Immature natural killer cell (primary cell): ENCODE data around the gene RFC2. TPM values are rescaled to one million over a fixed set of nuclear protein-coding genes. Genes with fewer than 3 reads are reported as not detected.
"Not testable (repeated sequence)": the region's sequence is repeated elsewhere in the genome, so short reads cannot be mapped to it uniquely, and the experiment has no call there.

Experiments used
- DNase-seq, 3 donors: peaks; one replicate each; pipeline ENCODE4 v3.0.0; 2022; ENCODE audit warnings: mixed read lengths in 1 of 3
- H3K27ac Mint-ChIP-seq, 6 donors: one replicate each; pipeline ENCODE4 v1.8.0; 2020; ENCODE audit warnings: mixed read lengths in 6 of 6, mild to moderate bottlenecking in 5 of 6, inconsistent platforms in 4 of 6, moderate library complexity in 3 of 6
- H3K27me3 Mint-ChIP-seq, 3 donors: one replicate each; pipeline ENCODE4 v1.8.0; 2020 to 2021; ENCODE audit warnings: low read depth in 3 of 3, mild to moderate bottlenecking in 3 of 3, mixed read lengths in 3 of 3, moderate library complexity in 3 of 3, inconsistent platforms in 1 of 3
- H3K36me3 Mint-ChIP-seq, 3 donors: one replicate each; pipeline ENCODE4 v1.8.0; 2020; ENCODE audit warnings: mixed read lengths in 3 of 3, inconsistent platforms in 2 of 3, mild to moderate bottlenecking in 2 of 3
- H3K4me1 Mint-ChIP-seq, 2 donors: one replicate each; pipeline ENCODE4 v1.8.0; 2020; ENCODE audit warnings: inconsistent platforms in 2 of 2, mild to moderate bottlenecking in 2 of 2, mixed read lengths in 2 of 2, moderate library complexity in 1 of 2
- H3K4me3 Mint-ChIP-seq, 5 donors: one replicate each; pipeline ENCODE4 v1.8.0; 2020; ENCODE audit warnings: mild to moderate bottlenecking in 5 of 5, mixed read lengths in 5 of 5, inconsistent platforms in 3 of 5, moderate library complexity in 3 of 5
- H3K9me3 Mint-ChIP-seq, 6 donors: one replicate each; pipeline ENCODE4 v1.8.0; 2020; ENCODE audit warnings: mild to moderate bottlenecking in 6 of 6, mixed read lengths in 6 of 6, inconsistent platforms in 4 of 6, moderate library complexity in 3 of 6
- polyA plus RNA-seq, 3 donors: library from polyadenylated mRNA; unstranded; fragments of 300-500 nt; fragmentation: Illumina TruSeq; gene quantifications; one replicate each; pipeline ENCODE4 v1.2.3, GENCODE V29; 2021

Gene RFC2
- polyA plus RNA-seq, 3 donors from 2014 or later = 48.1 to 79.5 (median 63.0) TPM

- H3K4me1 Mint-ChIP-seq = peaks cover 11 to 13% of the 10 kb centered on the region in 2 donors
- peak overlapping the region; percentile 86 to 91 (median 90) for H3K4me3 Mint-ChIP-seq
- no peaks in the 10 kb centered on the region for H3K9me3 Mint-ChIP-seq
- DNase-seq = peak; percentile 59 to 65 (median 63)
- peaks cover 0 to 11% (median 4%) of the 10 kb centered on the region in 3 donors for H3K27me3 Mint-ChIP-seq
- H3K36me3 Mint-ChIP-seq = no peaks in the 10 kb centered on the region
- H3K27ac Mint-ChIP-seq = peak overlapping the region in 5 of 6 donors; percentile 53 to 64 (median 62)
Observed at GRCh38 chr7:74269757-74270277, 15.6 kb upstream of the RFC2 start.

GRCh38 chr7:74267756-74268565 lies 13.8 kb upstream of the RFC2 start:
- no peak overlapping the region for H3K4me3 Mint-ChIP-seq
- no peak for DNase-seq
- H3K9me3 Mint-ChIP-seq = no peaks in the 10 kb centered on the region
- no peak overlapping the region for H3K27ac Mint-ChIP-seq
- no peaks in the 10 kb centered on the region for H3K36me3 Mint-ChIP-seq
- peaks cover 0 to 9% (median 4%) of the 10 kb centered on the region in 3 donors for H3K27me3 Mint-ChIP-seq
- peaks cover 11 to 13% of the 10 kb centered on the region in 2 donors for H3K4me1 Mint-ChIP-seq

- Mint-ChIP-seq H3K9me3 (no peaks in the 10 kb centered on the region), H3K27ac (no peak overlapping the region), H3K4me3 (no peak overlapping the region), H3K27me3 (peaks cover 0 to 7% (median 3%) of the 10 kb centered on the region in 3 donors), H3K4me1 (peaks cover 6 to 7% of the 10 kb centered on the region in 2 donors), H3K36me3 (no peaks in the 10 kb centered on the region)
- no peak for DNase-seq
Observed at GRCh38 chr7:74266191-74266963, 12.2 kb upstream of the RFC2 start.

- H3K9me3 Mint-ChIP-seq = no peaks in the 10 kb centered on the region
- no peaks in the 10 kb centered on the region for H3K4me1 Mint-ChIP-seq
- no peaks in the 10 kb centered on the region for H3K36me3 Mint-ChIP-seq
- no peak overlapping the region for H3K27ac Mint-ChIP-seq
- H3K4me3 Mint-ChIP-seq = no peak overlapping the region
- no peak for DNase-seq
- peaks cover 0 to 3% (median 3%) of the 10 kb centered on the region in 3 donors for H3K27me3 Mint-ChIP-seq
Observed at GRCh38 chr7:74263399-74264120, 9.4 kb upstream of the RFC2 start.

GRCh38 chr7:74262639-74263398 lies 8.6 kb upstream of the RFC2 start:
- DNase-seq = no peak
- Mint-ChIP-seq H3K27ac (no peak overlapping the region), H3K27me3 (peaks cover 0 to 3% (median 3%) of the 10 kb centered on the region in 3 donors), H3K4me3 (no peak overlapping the region), H3K36me3 (no peaks in the 10 kb centered on the region), H3K9me3 (no peaks in the 10 kb centered on the region), H3K4me1 (no peaks in the 10 kb centered on the region)

GRCh38 chr7:74258639-74259038 lies 4.4 kb upstream of the RFC2 start:
- no peak for DNase-seq
- H3K27me3 Mint-ChIP-seq = peaks cover 7 to 8% (median 8%) of the 10 kb centered on the region in 3 donors
- H3K4me1 Mint-ChIP-seq = peaks cover 17 to 21% of the 10 kb centered on the region in 2 donors
- H3K9me3 Mint-ChIP-seq = no peaks in the 10 kb centered on the region
- H3K27ac Mint-ChIP-seq = no peak overlapping the region
- no peak overlapping the region for H3K4me3 Mint-ChIP-seq
- no peaks in the 10 kb centered on the region for H3K36me3 Mint-ChIP-seq

- Mint-ChIP-seq H3K36me3 (peaks cover 0 to 4% (median 3%) of the 10 kb centered on the region in 3 donors), H3K9me3 (no peaks in the 10 kb centered on the region), H3K4me1 (peaks cover 26 to 36% of the 10 kb centered on the region in 2 donors), H3K4me3 (peak overlapping the region; percentile 14 to 96 (median 28)), H3K27me3 (peaks cover 5 to 8% (median 7%) of the 10 kb centered on the region in 3 donors), H3K27ac (peak overlapping the region; percentile 39 to 96 (median 82))
- DNase-seq = no peak
Observed at GRCh38 chr7:74256491-74257408, 2.6 kb upstream of the RFC2 start.

- not testable (repeated sequence) for H3K27me3 Mint-ChIP-seq, H3K36me3 Mint-ChIP-seq, DNase-seq, H3K9me3 Mint-ChIP-seq
- Mint-ChIP-seq H3K27ac (peak overlapping the region in 5 of 6 donors; percentile 78 to 97 (median 93)), H3K4me1 (peaks cover 28 to 36% of the 10 kb centered on the region in 2 donors), H3K4me3 (peak overlapping the region; percentile 27 to 96 (median 94))
Observed at GRCh38 chr7:74255461-74255860, 1.3 kb upstream of the RFC2 start.

GRCh38 chr7:74254858-74255379 lies 720 bp upstream of the RFC2 start:
- H3K4me3 Mint-ChIP-seq = peak overlapping the region; percentile 87 to 96 (median 94)
- peaks cover 30 to 36% of the 10 kb centered on the region in 2 donors for H3K4me1 Mint-ChIP-seq
- DNase-seq = no peak
- H3K27ac Mint-ChIP-seq = peak overlapping the region; percentile 93 to 97 (median 94)
- H3K36me3 Mint-ChIP-seq = peaks cover 3 to 11% (median 3%) of the 10 kb centered on the region in 3 donors
- H3K9me3 Mint-ChIP-seq = no peaks in the 10 kb centered on the region
- peaks cover 5 to 9% (median 7%) of the 10 kb centered on the region in 3 donors for H3K27me3 Mint-ChIP-seq

- peaks cover 5 to 9% (median 7%) of the 10 kb centered on the region in 3 donors for H3K27me3 Mint-ChIP-seq
- H3K4me3 Mint-ChIP-seq = peak overlapping the region; percentile 87 to 96 (median 94)
- peak overlapping the region; percentile 93 to 97 (median 94) for H3K27ac Mint-ChIP-seq
- H3K36me3 Mint-ChIP-seq = peaks cover 3 to 19% (median 3%) of the 10 kb centered on the region in 3 donors
- no peak for DNase-seq
- H3K4me1 Mint-ChIP-seq = peaks cover 30 to 36% of the 10 kb centered on the region in 2 donors
- no peaks in the 10 kb centered on the region for H3K9me3 Mint-ChIP-seq
Observed at GRCh38 chr7:74253835-74254128, 417 bp downstream of the RFC2 start.

- Mint-ChIP-seq H3K4me3 (peak overlapping the region; percentile 87 to 96 (median 94)), H3K9me3 (no peaks in the 10 kb centered on the region), H3K27ac (peak overlapping the region; percentile 32 to 97 (median 93)), H3K4me1 (peaks cover 30 to 36% of the 10 kb centered on the region in 2 donors), H3K36me3 (peaks cover 3 to 22% (median 3%) of the 10 kb centered on the region in 3 donors), H3K27me3 (peaks cover 5 to 9% (median 7%) of the 10 kb centered on the region in 3 donors)
- DNase-seq = no peak
Observed at GRCh38 chr7:74253331-74253730, 868 bp downstream of the RFC2 start.

GRCh38 chr7:74252893-74253292 lies 1.3 kb downstream of the RFC2 start:
- Mint-ChIP-seq H3K4me1 (peaks cover 30 to 36% of the 10 kb centered on the region in 2 donors), H3K27me3 (peaks cover 5 to 9% (median 7%) of the 10 kb centered on the region in 3 donors), H3K36me3 (peaks cover 3 to 25% (median 3%) of the 10 kb centered on the region in 3 donors), H3K4me3 (peak overlapping the region; percentile 53 to 96 (median 69)), H3K27ac (peak overlapping the region in 5 of 6 donors; percentile 48 to 93 (median 64)), H3K9me3 (no peaks in the 10 kb centered on the region)
- no peak for DNase-seq
